Trophoblast cell (in vitro differentiated cells and primary cell): ENCODE data around the gene TPD52L2.
A peak's percentile ranks its signal among the peaks of the same experiment; 100 is the strongest.

Experiments
- DNase-seq, 2 donors: peaks; one replicate each; pipeline ENCODE4 v3.0.0-alpha.2; 2016
- H2AFZ ChIP-seq: 2 replicates; pipeline ENCODE4 v1.6.1; 2013; ENCODE audit warnings: low read length, moderate library complexity, mild to moderate bottlenecking; ENCODE audit not compliant: insufficient read depth, poor library complexity
- H2AK5ac ChIP-seq: 2 replicates; pipeline ENCODE4 v1.6.1; 2013; ENCODE audit warnings: mild to moderate bottlenecking, low read length
- H2BK120ac ChIP-seq: 2 replicates; pipeline ENCODE4 v1.6.1; 2013; ENCODE audit warnings: low read length, mild to moderate bottlenecking, moderate library complexity; ENCODE audit not compliant: insufficient read depth, poor library complexity
- H2BK12ac ChIP-seq: 2 replicates; pipeline ENCODE4 v1.6.1; 2013; ENCODE audit warnings: mild to moderate bottlenecking, low read length, moderate library complexity
- H2BK5ac ChIP-seq: 2 replicates; pipeline ENCODE4 v1.6.1; 2013; ENCODE audit warnings: low read length, low read depth, moderate library complexity, mild to moderate bottlenecking; ENCODE audit not compliant: poor library complexity
- H3K14ac ChIP-seq: 2 replicates; pipeline ENCODE4 v1.6.1; 2013; ENCODE audit warnings: mild to moderate bottlenecking, low read length
- H3K18ac ChIP-seq: 2 replicates; pipeline ENCODE4 v1.6.1; 2013; ENCODE audit warnings: mild to moderate bottlenecking, low read length
- H3K23ac ChIP-seq: 2 replicates; pipeline ENCODE4 v1.6.1; 2013; ENCODE audit warnings: low read length
- H3K27ac ChIP-seq: 2 replicates; pipeline ENCODE4 v1.5.1; 2013; ENCODE audit warnings: low read depth, mild to moderate bottlenecking, inconsistent platforms, low read length, moderate library complexity
- H3K27me3 ChIP-seq: 2 replicates; pipeline ENCODE4 v1.6.1; 2013; ENCODE audit warnings: inconsistent platforms, mild to moderate bottlenecking, low read length, moderate library complexity; ENCODE audit not compliant: insufficient read depth
- H3K36me3 ChIP-seq, 2 experiments: 1 replicate in 1 of 2; 2 replicates in 1 of 2; pipeline ENCODE4 v1.6.1; 2013; ENCODE audit warnings: low read length in 2 of 2, mild to moderate bottlenecking in 2 of 2, moderate library complexity in 1 of 2; ENCODE audit not compliant: insufficient read depth in 2 of 2, control insufficient read depth in 1 of 2
- H3K4ac ChIP-seq: 2 replicates; pipeline ENCODE4 v1.6.1; 2013; ENCODE audit warnings: low read depth, mild to moderate bottlenecking, low read length, moderate library complexity
- H3K4me1 ChIP-seq, 2 experiments: 1 replicate in 1 of 2; 2 replicates in 1 of 2; pipeline ENCODE4 v1.6.1; 2013; ENCODE audit warnings: low read length in 2 of 2, mild to moderate bottlenecking in 2 of 2, moderate library complexity in 1 of 2; ENCODE audit not compliant: insufficient read depth in 2 of 2, control insufficient read depth in 1 of 2
- H3K4me2 ChIP-seq: 2 replicates; pipeline ENCODE4 v1.6.1; 2013; ENCODE audit warnings: inconsistent platforms, mild to moderate bottlenecking, low read length, moderate library complexity
- H3K4me3 ChIP-seq: 2 replicates; pipeline ENCODE4 v1.5.1; 2013; ENCODE audit warnings: mild to moderate bottlenecking, low read depth, low read length, inconsistent platforms
- H3K79me1 ChIP-seq: one replicate; pipeline ENCODE4 v1.6.1; 2013; ENCODE audit warnings: low read length
- H3K79me2 ChIP-seq: 2 replicates; pipeline ENCODE4 v1.6.1; 2013; ENCODE audit warnings: low read length, mild to moderate bottlenecking; ENCODE audit not compliant: control insufficient read depth, insufficient read depth, poor library complexity
- H3K9ac ChIP-seq: 2 replicates; pipeline ENCODE4 v1.6.1; 2013; ENCODE audit warnings: mild to moderate bottlenecking, low read length
- H3K9me3 ChIP-seq: 2 replicates; pipeline ENCODE4 v1.6.1; 2013; ENCODE audit warnings: low read depth, mild to moderate bottlenecking, control low read depth, inconsistent platforms, low read length; ENCODE audit not compliant: insufficient read depth
- H4K12ac ChIP-seq: 2 replicates; pipeline ENCODE4 v1.6.1; 2013; ENCODE audit warnings: low read depth, mild to moderate bottlenecking, low read length, moderate library complexity
- H4K8ac ChIP-seq: 2 replicates; pipeline ENCODE4 v1.6.1; 2013; ENCODE audit warnings: low read depth, mild to moderate bottlenecking, low read length, moderate library complexity
- H4K91ac ChIP-seq: one replicate; pipeline ENCODE4 v1.6.1; 2013; ENCODE audit warnings: low read depth, mild to moderate bottlenecking, low read length, moderate library complexity
- WGBS: extraction: QIAGEN DNeasy Blood & Tissue Kit; methylation state at CpG from one replicate; pipeline ENCODE4 v1.1.7; 2013; ENCODE audit warnings: missing lambda C conversion rate; ENCODE audit not compliant: insufficient read length, insufficient coverage; ENCODE audit errors: extremely low coverage; 5-methylcytosine and 5-hydroxymethylcytosine counted together

TPD52L2 gene

GRCh38 chr20:63908008-63908682 is 43.1 kb downstream of the TPD52L2 start:
- Histone ChIP-seq H4K8ac (no peak overlapping the region), H3K14ac (no peak overlapping the region), H3K4me2 (no peak overlapping the region), H3K9ac (no peak overlapping the region), H3K4ac (peak overlapping the region; percentile 41), H2AK5ac (no peak overlapping the region), H3K18ac (no peak overlapping the region), H3K4me1 (no peaks in the 10 kb centered on the region), H3K36me3 (peaks cover 0 to 3% of the 10 kb centered on the region in 2 experiments), H4K12ac (no peak overlapping the region), H4K91ac (no peak overlapping the region), H3K79me2 (peaks cover 15% of the 10 kb centered on the region), H2BK5ac (no peak overlapping the region), H3K23ac (no peak overlapping the region), H3K4me3 (no peak overlapping the region), H3K27me3 (no peaks in the 10 kb centered on the region), H3K9me3 (no peaks in the 10 kb centered on the region), H2AFZ (no peak overlapping the region), H2BK120ac (no peak overlapping the region), H3K79me1 (no peaks in the 10 kb centered on the region), H3K27ac (no peak overlapping the region), H2BK12ac (no peak overlapping the region)
- no CpG with 5 or more reads among the region's 16 CpGs for WGBS
- no peak for DNase-seq

GRCh38 chr20:63911176-63911575 is 46.1 kb downstream of the TPD52L2 start:
- no peak overlapping the region for H3K9ac ChIP-seq
- no peak overlapping the region for H3K18ac ChIP-seq
- peak overlapping the region; percentile 77 for H3K4ac ChIP-seq
- no peak overlapping the region for H2BK120ac ChIP-seq
- H3K9me3 ChIP-seq = peaks cover 4% of the 10 kb centered on the region
- H2BK12ac ChIP-seq = no peak overlapping the region
- no peak for DNase-seq
- peaks cover 5 to 7% of the 10 kb centered on the region in 2 experiments for H3K36me3 ChIP-seq
- H3K79me1 ChIP-seq = no peaks in the 10 kb centered on the region
- no peak overlapping the region for H2AFZ ChIP-seq
- no peak overlapping the region for H3K4me3 ChIP-seq
- H3K4me2 ChIP-seq = no peak overlapping the region
- peaks cover 18% of the 10 kb centered on the region for H3K79me2 ChIP-seq
- H2AK5ac ChIP-seq = no peak overlapping the region
- H3K4me1 ChIP-seq = peaks cover 5% of the 10 kb centered on the region in 2 experiments
- H3K14ac ChIP-seq = no peak overlapping the region
- H4K8ac ChIP-seq = no peak overlapping the region
- no peak overlapping the region for H4K12ac ChIP-seq
- WGBS = no CpG with 5 or more reads among the region's 12 CpGs
- H2BK5ac ChIP-seq = no peak overlapping the region
- H3K23ac ChIP-seq = no peak overlapping the region
- no peaks in the 10 kb centered on the region for H3K27me3 ChIP-seq
- H3K27ac ChIP-seq = no peak overlapping the region
- H4K91ac ChIP-seq = no peak overlapping the region

- H3K9ac ChIP-seq = no peak overlapping the region
- no peak overlapping the region for H3K14ac ChIP-seq
- no peak overlapping the region for H4K12ac ChIP-seq
- no peak overlapping the region for H4K8ac ChIP-seq
- WGBS = no CpG with 5 or more reads among the region's 12 CpGs
- peak; percentile 55 to 60 for DNase-seq
- no peak overlapping the region for H3K18ac ChIP-seq
- no peaks in the 10 kb centered on the region for H3K79me1 ChIP-seq
- peaks cover 10 to 14% of the 10 kb centered on the region in 2 experiments for H3K36me3 ChIP-seq
- no peak overlapping the region for H4K91ac ChIP-seq
- H2AK5ac ChIP-seq = no peak overlapping the region
- H2BK120ac ChIP-seq = no peak overlapping the region
- peaks cover 6% of the 10 kb centered on the region for H3K9me3 ChIP-seq
- H2AFZ ChIP-seq = no peak overlapping the region
- H3K4me2 ChIP-seq = no peak overlapping the region
- H3K23ac ChIP-seq = no peak overlapping the region
- H3K27me3 ChIP-seq = no peaks in the 10 kb centered on the region
- peaks cover 5% of the 10 kb centered on the region in 2 experiments for H3K4me1 ChIP-seq
- no peak overlapping the region for H2BK12ac ChIP-seq
- H3K4me3 ChIP-seq = no peak overlapping the region
- H3K79me2 ChIP-seq = peaks cover 16% of the 10 kb centered on the region
- H2BK5ac ChIP-seq = peak overlapping the region; percentile 43
- peak overlapping the region; percentile 83 for H3K4ac ChIP-seq
- no peak overlapping the region for H3K27ac ChIP-seq
These were observed 48.7 kb downstream of the TPD52L2 start for GRCh38 chr20:63913768-63914167.

- Histone ChIP-seq H4K12ac (no peak overlapping the region), H3K14ac (no peak overlapping the region), H3K9ac (no peak overlapping the region), H3K79me1 (no peaks in the 10 kb centered on the region), H3K4me2 (no peak overlapping the region), H3K36me3 (peaks cover 17 to 24% of the 10 kb centered on the region in 2 experiments), H2AFZ (no peak overlapping the region), H3K23ac (no peak overlapping the region), H4K91ac (no peak overlapping the region), H3K18ac (peak overlapping the region; percentile 25), H3K79me2 (peaks cover 13% of the 10 kb centered on the region), H3K9me3 (peaks cover 6% of the 10 kb centered on the region), H3K4ac (no peak overlapping the region), H2BK12ac (no peak overlapping the region), H2BK120ac (no peak overlapping the region), H2AK5ac (no peak overlapping the region), H4K8ac (no peak overlapping the region), H2BK5ac (no peak overlapping the region), H3K4me1 (peaks cover 5% of the 10 kb centered on the region in 2 experiments), H3K4me3 (no peak overlapping the region), H3K27ac (no peak overlapping the region), H3K27me3 (no peaks in the 10 kb centered on the region)
- no peak for DNase-seq
- WGBS = no CpG with 5 or more reads among the region's 6 CpGs
These were observed 50.4 kb downstream of the TPD52L2 start for GRCh38 chr20:63915471-63915870.
